ENCODE measurements around the gene PPCDC. TPM values are rescaled to one million over a fixed set of nuclear protein-coding genes. Genes with fewer than 3 reads are reported as not detected.

PPCDC gene
- total RNA-seq, 1 donor from 2014 or later, result 25.0 TPM

DNA sequence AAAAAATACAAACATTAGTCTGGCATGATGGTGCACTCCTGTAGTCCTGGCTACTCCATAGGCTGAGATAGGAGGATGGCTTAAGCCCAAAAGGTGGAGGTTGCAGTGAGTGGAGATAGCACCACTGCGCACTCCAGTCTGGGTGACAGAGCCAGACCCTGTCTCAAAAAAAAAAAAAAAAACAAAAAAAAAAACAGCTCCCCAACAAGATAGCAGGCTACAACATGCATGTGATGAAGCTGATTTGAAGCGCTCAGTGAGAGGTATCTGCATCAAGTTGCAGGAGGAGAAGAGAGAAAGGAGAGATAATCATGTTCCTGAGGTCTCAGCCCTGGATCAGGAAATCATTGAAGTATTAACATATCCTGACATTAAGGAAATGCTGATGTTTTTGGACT, 608 bp upstream of the PPCDC start:
- Mint-ChIP-seq H3K4me1 (ENCODE audit: unreplicated experiment) (peaks cover 41% of the 10 kb centered on the region), H3K9me3 (ENCODE audit: unreplicated experiment) (no peaks in the 10 kb centered on the region), H3K27me3 (ENCODE audit: unreplicated experiment) (peaks cover 8% of the 10 kb centered on the region), H3K27ac (ENCODE audit: unreplicated experiment) (no peak overlapping the region), H3K36me3 (ENCODE audit: low read depth, unreplicated experiment) (peaks cover 6% of the 10 kb centered on the region), H3K4me3 (ENCODE audit: unreplicated experiment) (peak overlapping the region; percentile 99)
- no peak for DNase-seq (ENCODE audit: low spot score)
- TF ChIP-seq, protein P1, sequence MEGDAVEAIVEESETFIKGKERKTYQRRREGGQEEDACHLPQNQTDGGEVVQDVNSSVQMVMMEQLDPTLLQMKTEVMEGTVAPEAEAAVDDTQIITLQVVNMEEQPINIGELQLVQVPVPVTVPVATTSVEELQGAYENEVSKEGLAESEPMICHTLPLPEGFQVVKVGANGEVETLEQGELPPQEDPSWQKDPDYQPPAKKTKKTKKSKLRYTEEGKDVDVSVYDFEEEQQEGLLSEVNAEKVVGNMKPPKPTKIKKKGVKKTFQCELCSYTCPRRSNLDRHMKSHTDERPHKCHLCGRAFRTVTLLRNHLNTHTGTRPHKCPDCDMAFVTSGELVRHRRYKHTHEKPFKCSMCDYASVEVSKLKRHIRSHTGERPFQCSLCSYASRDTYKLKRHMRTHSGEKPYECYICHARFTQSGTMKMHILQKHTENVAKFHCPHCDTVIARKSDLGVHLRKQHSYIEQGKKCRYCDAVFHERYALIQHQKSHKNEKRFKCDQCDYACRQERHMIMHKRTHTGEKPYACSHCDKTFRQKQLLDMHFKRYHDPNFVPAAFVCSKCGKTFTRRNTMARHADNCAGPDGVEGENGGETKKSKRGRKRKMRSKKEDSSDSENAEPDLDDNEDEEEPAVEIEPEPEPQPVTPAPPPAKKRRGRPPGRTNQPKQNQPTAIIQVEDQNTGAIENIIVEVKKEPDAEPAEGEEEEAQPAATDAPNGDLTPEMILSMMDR (IDR thresholded peaks at IDR 0.05; ENCODE audit: unreplicated experiment), result no peak

DNA sequence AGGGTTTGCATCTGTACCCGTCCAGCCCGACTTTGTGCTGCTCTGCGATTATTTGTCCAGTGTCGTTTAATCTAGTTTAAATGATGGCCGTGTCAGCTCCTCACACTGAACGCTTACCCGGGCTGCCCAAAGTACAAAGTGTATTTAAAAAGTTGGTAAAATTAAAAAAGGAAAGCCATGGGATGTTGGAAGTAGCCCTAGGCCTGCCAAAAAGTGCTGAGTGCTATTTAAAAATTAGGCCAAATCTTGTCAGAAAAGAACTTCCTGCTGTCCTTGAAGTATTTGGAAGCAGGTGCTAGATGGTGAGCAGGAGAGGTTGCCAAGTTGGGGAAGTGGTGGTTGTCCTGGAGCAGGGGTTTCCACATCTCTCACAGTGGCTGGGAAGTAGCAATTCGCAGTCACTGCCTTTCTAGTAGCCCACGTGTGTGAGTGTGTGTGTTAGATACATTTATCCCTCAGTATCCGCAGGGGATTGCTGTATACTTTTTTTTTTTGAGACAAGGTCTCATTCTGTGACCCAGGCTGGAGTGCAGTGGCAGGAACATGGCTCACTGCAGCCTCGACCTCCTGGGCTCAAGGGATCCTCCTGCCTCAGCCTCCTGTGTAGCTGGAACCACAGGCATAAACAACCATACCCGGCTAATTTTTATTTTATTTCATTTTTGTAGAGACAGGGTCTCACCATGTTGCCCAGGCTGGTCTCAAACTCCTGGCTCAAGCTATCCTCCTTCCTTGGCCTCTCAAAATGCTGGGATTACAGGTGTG, 664 bp downstream of the PPCDC start:
- TF ChIP-seq, protein P1 (IDR thresholded peaks at IDR 0.05; ENCODE audit: unreplicated experiment), result no peak
- Mint-ChIP-seq H3K4me3 (ENCODE audit: unreplicated experiment) (peak overlapping the region; percentile 99), H3K36me3 (ENCODE audit: low read depth, unreplicated experiment) (no peaks in the 10 kb centered on the region), H3K27ac (ENCODE audit: unreplicated experiment) (peak overlapping the region; percentile 85), H3K4me1 (ENCODE audit: unreplicated experiment) (peaks cover 54% of the 10 kb centered on the region), H3K9me3 (ENCODE audit: unreplicated experiment) (no peaks in the 10 kb centered on the region), H3K27me3 (ENCODE audit: unreplicated experiment) (peaks cover 8% of the 10 kb centered on the region)
- DNase-seq (ENCODE audit: low spot score), result no peak

DNA sequence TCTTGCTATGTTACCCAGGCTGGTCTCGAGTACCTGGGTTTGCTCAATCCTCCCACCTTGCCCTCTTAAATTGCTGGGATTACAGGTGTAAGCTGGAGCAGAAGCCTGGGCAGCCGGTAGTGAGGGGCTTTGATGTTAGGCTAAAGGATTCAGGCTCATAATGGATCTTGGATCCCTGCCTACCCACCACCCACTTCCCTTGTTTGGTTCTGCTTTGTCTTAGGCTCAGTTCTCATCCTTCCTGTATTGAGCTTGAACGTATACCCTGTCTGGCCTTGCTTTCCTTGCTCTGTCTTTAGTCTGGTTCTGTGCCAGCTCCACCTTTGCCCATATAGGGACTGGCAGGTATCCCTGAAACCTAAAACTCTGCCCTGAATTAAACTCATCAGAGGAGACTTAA, 1.7 kb downstream of the PPCDC start:
- TF ChIP-seq, protein P1 (IDR thresholded peaks at IDR 0.05; ENCODE audit: unreplicated experiment), result no peak
- H3K27ac Mint-ChIP-seq (ENCODE audit: unreplicated experiment), result peak overlapping the region; percentile 44
- H3K4me3 Mint-ChIP-seq (ENCODE audit: unreplicated experiment), result peak overlapping the region; percentile 79
- peaks cover 6% of the 10 kb centered on the region for H3K27me3 Mint-ChIP-seq (ENCODE audit: unreplicated experiment)
- H3K9me3 Mint-ChIP-seq (ENCODE audit: unreplicated experiment), result no peaks in the 10 kb centered on the region
- H3K4me1 Mint-ChIP-seq (ENCODE audit: unreplicated experiment), result peaks cover 60% of the 10 kb centered on the region
- no peaks in the 10 kb centered on the region for H3K36me3 Mint-ChIP-seq (ENCODE audit: low read depth, unreplicated experiment)
- DNase-seq (ENCODE audit: low spot score), result no peak

DNA sequence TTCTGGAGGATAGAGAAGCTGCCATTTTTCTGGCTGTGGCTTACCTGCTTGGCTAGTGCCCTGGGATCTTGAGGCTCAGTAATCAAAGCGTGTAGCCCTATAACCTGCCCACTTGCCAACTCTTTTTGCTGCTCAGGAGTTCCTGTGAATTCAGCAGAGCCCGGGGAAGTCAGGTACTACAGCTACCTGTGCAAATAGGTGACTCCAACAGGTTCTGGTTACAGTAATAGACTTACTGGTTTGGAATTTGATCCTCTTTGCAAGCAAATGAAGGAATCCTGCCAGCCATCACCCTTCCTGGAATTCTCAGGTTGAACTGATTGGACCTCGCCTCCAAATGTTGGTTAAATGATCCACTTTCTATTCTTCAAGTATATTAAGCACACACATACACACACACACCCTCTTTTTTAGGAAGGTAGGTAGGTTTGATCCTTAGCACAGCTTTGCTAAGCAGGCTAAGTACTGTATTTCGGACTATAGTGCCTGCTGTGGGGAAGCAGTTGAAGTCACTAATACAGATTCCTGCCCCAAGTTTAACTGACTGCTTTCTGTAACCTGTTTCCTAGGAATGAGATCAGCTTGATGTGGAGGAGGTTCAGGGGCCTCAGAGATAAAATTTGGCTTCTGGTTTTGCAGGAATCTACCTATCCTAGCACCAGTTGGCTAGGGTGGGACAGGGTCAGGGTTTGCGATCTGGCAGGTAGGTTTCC, 2.3 kb downstream of the PPCDC start:
- no peak for DNase-seq (ENCODE audit: low spot score)
- H3K36me3 Mint-ChIP-seq (ENCODE audit: low read depth, unreplicated experiment), result peaks cover 3% of the 10 kb centered on the region
- no peaks in the 10 kb centered on the region for H3K9me3 Mint-ChIP-seq (ENCODE audit: unreplicated experiment)
- TF ChIP-seq, protein P1 (IDR thresholded peaks at IDR 0.05; ENCODE audit: unreplicated experiment), result no peak
- H3K27ac Mint-ChIP-seq (ENCODE audit: unreplicated experiment), result no peak overlapping the region
- H3K4me1 Mint-ChIP-seq (ENCODE audit: unreplicated experiment), result peaks cover 65% of the 10 kb centered on the region
- no peak overlapping the region for H3K4me3 Mint-ChIP-seq (ENCODE audit: unreplicated experiment)
- peaks cover 6% of the 10 kb centered on the region for H3K27me3 Mint-ChIP-seq (ENCODE audit: unreplicated experiment)

DNA sequence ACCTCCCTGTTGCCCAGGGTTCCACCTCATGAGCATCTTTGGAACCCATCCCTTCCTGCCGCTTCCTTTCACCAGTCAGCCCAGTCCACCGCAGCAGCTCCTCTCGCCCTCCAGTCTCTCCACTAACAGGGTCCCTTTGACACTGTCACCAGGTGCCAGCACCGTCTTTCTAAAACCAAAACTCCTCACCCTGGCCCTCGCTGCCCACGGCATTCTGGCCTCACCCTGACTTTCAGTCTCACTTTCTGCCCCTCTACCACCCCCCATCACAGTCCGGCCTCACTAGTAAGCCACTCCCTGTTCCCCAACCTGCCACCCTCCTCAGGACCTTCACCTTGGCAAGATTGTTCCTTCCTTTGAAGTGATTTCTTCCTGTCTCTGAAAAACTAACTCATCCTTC, 4.2 kb downstream of the PPCDC start:
- TF ChIP-seq, protein P1 (IDR thresholded peaks at IDR 0.05; ENCODE audit: unreplicated experiment), result no peak
- no peak overlapping the region for H3K4me3 Mint-ChIP-seq (ENCODE audit: unreplicated experiment)
- peaks cover 4% of the 10 kb centered on the region for H3K36me3 Mint-ChIP-seq (ENCODE audit: low read depth, unreplicated experiment)
- peaks cover 80% of the 10 kb centered on the region for H3K4me1 Mint-ChIP-seq (ENCODE audit: unreplicated experiment)
- no peaks in the 10 kb centered on the region for H3K9me3 Mint-ChIP-seq (ENCODE audit: unreplicated experiment)
- H3K27ac Mint-ChIP-seq (ENCODE audit: unreplicated experiment), result peak overlapping the region; percentile 58
- peaks cover 8% of the 10 kb centered on the region for H3K27me3 Mint-ChIP-seq (ENCODE audit: unreplicated experiment)
- DNase-seq (ENCODE audit: low spot score), result no peak
